IMR-90 (cell line): ENCODE results near the gene TMEM61. TPM values are rescaled to one million over a fixed set of nuclear protein-coding genes. Genes with fewer than 3 reads are reported as not detected.

Experiments used
- ATAC-seq: fragments of 200-7000 bp; cut with Tn5 transposase; 2 replicates; pipeline ENCODE4 v1.9.1; 2020; ENCODE audit warnings: low read depth, mild to moderate bottlenecking, moderate library complexity
- BruUV-seq: library from RNA; stranded (reverse); fragments of 400-500 nt; replicated peaks from 2 replicates; lab custom pipeline; 2021; lab: Mats Ljungman, UMichigan
- CTCF ChIA-PET: fragments of 300-600 bp; formaldehyde crosslinking; extraction: SDS; loops from one replicate; lab custom pipeline; 2021; ENCODE audit warnings: antibody characterized with exemption; lab: Yijun Ruan, JAX
- POLR2A ChIA-PET: fragments of 300-600 bp; sonication (Branson Sonifier 250); formaldehyde crosslinking; loops from one replicate; lab custom pipeline; 2022; ENCODE audit warnings: antibody characterized with exemption; ENCODE audit not compliant: unreplicated experiment; lab: Charles Lee
- DNase-seq: peaks from one replicate; pipeline ENCODE4 v3.0.0; 2013
- H2AFZ ChIP-seq: replicated peaks from 2 replicates; pipeline ENCODE3; 2013; ENCODE audit warnings: low read length, mild to moderate bottlenecking; ENCODE audit not compliant: poor library complexity
- H2AK5ac ChIP-seq: 2 replicates; pipeline ENCODE4 v1.6.1; 2013; ENCODE audit warnings: low read depth, low read length, inconsistent platforms
- H2AK9ac ChIP-seq: replicated peaks from 2 replicates; pipeline ENCODE3; 2013; ENCODE audit warnings: mild to moderate bottlenecking, low read depth, low read length, moderate library complexity; ENCODE audit not compliant: poor library complexity
- H2BK120ac ChIP-seq: 2 replicates; pipeline ENCODE4 v1.6.1; 2013; ENCODE audit warnings: low read depth, low read length, inconsistent platforms
- H2BK15ac ChIP-seq: 3 replicates; pipeline ENCODE4 v1.6.1; 2013; ENCODE audit warnings: low read depth, low read length, inconsistent platforms
- H2BK20ac ChIP-seq: 2 replicates; pipeline ENCODE4 v1.6.1; 2013; ENCODE audit warnings: low read depth, mild to moderate bottlenecking, inconsistent platforms, low read length, moderate library complexity
- H2BK5ac ChIP-seq: 2 replicates; pipeline ENCODE4 v1.6.1; 2013; ENCODE audit warnings: mild to moderate bottlenecking, low read depth, low read length, inconsistent platforms; ENCODE audit not compliant: poor library complexity, severe bottlenecking
- H3K14ac ChIP-seq: replicated peaks from 2 replicates; pipeline ENCODE4 v1.6.1; 2013; ENCODE audit warnings: low read depth, low read length, inconsistent platforms
- H3K18ac ChIP-seq: 2 replicates; pipeline ENCODE4 v1.6.1; 2013; ENCODE audit warnings: low read depth, low read length, control low read depth
- H3K23ac ChIP-seq: 2 replicates; pipeline ENCODE4 v1.6.1; 2013; ENCODE audit warnings: low read depth, low read length, inconsistent platforms
- H3K27ac ChIP-seq: 2 replicates; pipeline ENCODE4 v1.5.1; 2013; ENCODE audit warnings: mild to moderate bottlenecking, control low read depth, low read length; ENCODE audit not compliant: insufficient read depth
- H3K27me3 ChIP-seq: 2 replicates; pipeline ENCODE4 v1.6.1; 2013; ENCODE audit warnings: low read length; ENCODE audit not compliant: control insufficient read depth, insufficient read depth
- H3K36me3 ChIP-seq: 2 replicates; pipeline ENCODE4 v1.6.1; 2013; ENCODE audit warnings: low read length, mixed read lengths; ENCODE audit not compliant: control insufficient read depth, insufficient read depth
- H3K4ac ChIP-seq: 2 replicates; pipeline ENCODE4 v1.6.1; 2013; ENCODE audit warnings: low read depth, low read length, inconsistent platforms
- H3K4me1 ChIP-seq: 2 replicates; pipeline ENCODE4 v1.6.1; 2013; ENCODE audit warnings: low read length, mixed read lengths; ENCODE audit not compliant: control insufficient read depth, insufficient read depth
- H3K4me2 ChIP-seq: 2 replicates; pipeline ENCODE4 v1.6.1; 2013; ENCODE audit warnings: low read depth, mild to moderate bottlenecking, control low read depth, low read length, moderate library complexity
- H3K4me3 ChIP-seq: 2 replicates; pipeline ENCODE4 v1.5.1; 2013; ENCODE audit warnings: low read depth, mild to moderate bottlenecking, control low read depth, low read length, moderate library complexity; ENCODE audit not compliant: insufficient read depth
- H3K56ac ChIP-seq: 2 replicates; pipeline ENCODE4 v1.6.1; 2013; ENCODE audit warnings: low read length, inconsistent platforms; ENCODE audit not compliant: insufficient read depth; ENCODE audit errors: extremely low read depth
- H3K79me1 ChIP-seq, 2 experiments: 2 replicates each; pipeline ENCODE4 v1.6.1; 2013; ENCODE audit warnings: low read length in 2 of 2, inconsistent platforms in 1 of 2, low read depth in 1 of 2
- H3K9ac ChIP-seq: 2 replicates; pipeline ENCODE4 v1.6.1; 2013; ENCODE audit warnings: low read depth, low read length, control low read depth
- H3K9me1 ChIP-seq: 2 replicates; pipeline ENCODE4 v1.6.1; 2013; ENCODE audit warnings: low read length, inconsistent platforms; ENCODE audit not compliant: insufficient read depth
- H3K9me3 ChIP-seq: 2 replicates; pipeline ENCODE4 v1.6.1; 2013; ENCODE audit warnings: low read length; ENCODE audit not compliant: control insufficient read depth, insufficient read depth
- H4K20me1 ChIP-seq: 2 replicates; pipeline ENCODE4 v1.6.1; 2013; ENCODE audit warnings: low read length, inconsistent platforms; ENCODE audit not compliant: insufficient read depth
- H4K5ac ChIP-seq: 2 replicates; pipeline ENCODE4 v1.6.1; 2013; ENCODE audit warnings: mild to moderate bottlenecking, low read depth, low read length, control low read depth
- H4K8ac ChIP-seq, 2 experiments: 2 replicates each; pipeline ENCODE4 v1.6.1; 2013; ENCODE audit warnings: low read depth in 2 of 2, low read length in 2 of 2, control low read depth in 1 of 2, inconsistent platforms in 1 of 2
- H4K91ac ChIP-seq: 2 replicates; pipeline ENCODE4 v1.6.1; 2013; ENCODE audit warnings: low read depth, low read length, inconsistent platforms; ENCODE audit not compliant: insufficient read depth
- MXI1 ChIP-seq: IDR thresholded peaks from 2 replicates; pipeline ENCODE4 v1.6.1; 2012; ENCODE audit warnings: low read depth, mild to moderate bottlenecking, low read length, moderate library complexity, borderline replicate concordance
- WGBS, 2 experiments: methylation state at CpG; one replicate each; pipeline versions ENCODE4 v1.1.5 to v1.1.7; 2013; ENCODE audit warnings: missing lambda C conversion rate in 2 of 2; ENCODE audit not compliant: insufficient read length in 1 of 2; ENCODE audit errors: extremely low coverage in 2 of 2; 5-methylcytosine and 5-hydroxymethylcytosine counted together
- dilution Hi-C: fragments of 300-500 bp; cut with HindIII; formaldehyde crosslinking; loops from one replicate; pipeline ENCODE4 v1.14.3; 2018; ENCODE audit warnings: low sequenced_read_pairs; ENCODE audit not compliant: unreplicated experiment
- in situ Hi-C: fragments of 300-500 bp; cut with MboI; formaldehyde crosslinking; loops from 3 replicates; pipeline ENCODE4 v1.14.3; 2019; ENCODE audit warnings: low sequenced_read_pairs, inconsistent platforms, mixed read lengths
- intact Hi-C: fragments of 100-400 bp; cut with micrococcal nuclease; formaldehyde crosslinking; loops from 2 replicates; pipeline ENCODE4 v1.10.0; 2022
- polyA plus RNA-seq, 3 experiments: library from polyadenylated mRNA; depleted of rRNA; stranded (reverse); fragments of >200 nt; gene quantifications; 2 replicates each; pipeline ENCODE4 v1.2.3, GENCODE V29; 2012; ENCODE audit warnings: low replicate concordance in 1 of 3
- total RNA-seq: library from RNA; depleted of rRNA; stranded (reverse); fragments of >200 nt; gene quantifications from 2 replicates; pipeline ENCODE4 v1.2.3, GENCODE V29; 2012

The TMEM61 gene
- total and polyA plus RNA-seq, 2 of the 4 experiments (the other 2 are of a cell fraction), result not detected

DNA sequence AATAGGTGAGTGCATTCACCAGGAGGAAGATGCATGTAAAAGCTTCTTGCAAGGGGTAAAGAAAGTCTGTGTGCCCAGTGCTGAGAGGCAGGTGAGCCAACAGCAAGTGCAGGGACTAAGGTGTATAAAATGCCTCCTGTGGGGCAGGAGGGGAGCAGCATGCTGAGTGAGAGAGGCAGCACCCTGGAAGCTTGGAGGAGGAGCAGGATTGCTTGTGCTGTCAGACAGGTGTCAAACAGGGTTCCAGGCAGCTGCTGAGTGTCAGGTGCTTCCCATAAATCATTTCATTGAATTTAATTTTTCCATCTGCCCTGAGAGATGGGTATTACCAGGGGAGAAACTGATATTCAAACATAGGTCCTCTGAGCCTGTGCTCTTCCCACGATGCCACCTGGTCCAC is 32.2 kb downstream of the TMEM61 start:
- no peaks in the 10 kb centered on the region for H4K20me1 ChIP-seq
- ATAC-seq (no peak), DNase-seq (no peak)
- TF ChIP-seq MXI1, result no peak
- H2AK9ac ChIP-seq, result no peak overlapping the region
- no peak overlapping the region for H3K4me3 ChIP-seq
- no TSS peak for BruUV-seq
- H2BK5ac ChIP-seq, result no peak overlapping the region
- no peak overlapping the region for H2BK120ac ChIP-seq
- H3K4ac ChIP-seq, result no peak overlapping the region
- dilution Hi-C loops, result no loop called here
- H4K8ac ChIP-seq, result no peak overlapping the region
- H2BK15ac ChIP-seq, result no peak overlapping the region
- H2AFZ ChIP-seq, result no peak overlapping the region
- H3K9ac ChIP-seq, result no peak overlapping the region
- no peak overlapping the region for H3K14ac ChIP-seq
- no peak overlapping the region for H4K91ac ChIP-seq
- no peak overlapping the region for H3K56ac ChIP-seq
- H3K18ac ChIP-seq, result no peak overlapping the region
- CTCF ChIA-PET, result no interaction called here
- H4K5ac ChIP-seq, result no peak overlapping the region
- H3K4me1 ChIP-seq, result peaks cover 11% of the 10 kb centered on the region
- no peak overlapping the region for H3K23ac ChIP-seq
- H2AK5ac ChIP-seq, result no peak overlapping the region
- no peaks in the 10 kb centered on the region for H3K36me3 ChIP-seq
- intact Hi-C loops, result no loop called here
- in situ Hi-C loops, result no loop called here
- no peak overlapping the region for H2BK20ac ChIP-seq
- POLR2A ChIA-PET, result no interaction called here
- H3K9me1 ChIP-seq, result peaks cover 4% of the 10 kb centered on the region; the same call in 1 of the 2 replicates
- no peak overlapping the region for H3K4me2 ChIP-seq
- H3K27ac ChIP-seq, result no peak overlapping the region
- H3K9me3 ChIP-seq, result peaks cover 4% of the 10 kb centered on the region; the same call in 1 of the 2 replicates
- H3K27me3 ChIP-seq, result peaks cover 47% of the 10 kb centered on the region
- H3K79me1 ChIP-seq, result no peaks in the 10 kb centered on the region
- WGBS, 2 experiments, result no CpG with 5 or more reads among the region's 1 CpG
